Gastrocnemius medialis (tissue), 4 donors: ENCODE data around the gene ZNF207. TPM values are rescaled to one million over a fixed set of nuclear protein-coding genes. Genes with fewer than 3 reads are reported as not detected.

Experiments used
- ATAC-seq, 2 donors: fragments of 150-250 bp; one replicate each; pipeline ENCODE4 v1.9.1; 2016
- DNase-seq, 2 donors: peaks; one replicate each; pipeline ENCODE4 v3.0.0-alpha.2; 2019
- H3K27ac ChIP-seq, 4 donors: fragments of 200-600 bp; sonication (generic); 1 replicate in 1 of 4; 2 replicates in 3 of 4; pipeline ENCODE4 v1.5.1; 2016 to 2018; ENCODE audit warnings: mild to moderate bottlenecking in 2 of 4, moderate library complexity in 1 of 4
- H3K27me3 ChIP-seq, 3 donors: fragments of 200-600 bp; sonication (generic) in 2 of 3; 1 replicate in 1 of 3; 2 replicates in 2 of 3; pipeline versions ENCODE4 v1.5.1 to v1.6.0; 2016 to 2019; ENCODE audit warnings: mild to moderate bottlenecking in 1 of 3, moderate library complexity in 1 of 3
- H3K36me3 ChIP-seq, 2 donors: fragments of 200-600 bp; sonication (generic) in 1 of 2; one replicate each; pipeline ENCODE4 v1.5.1; 2017 to 2018
- H3K4me1 ChIP-seq, 2 donors: fragments of 200-600 bp; sonication (generic) in 1 of 2; one replicate each; pipeline ENCODE4 v1.5.1; 2016 to 2017; ENCODE audit warnings: mild to moderate bottlenecking in 2 of 2
- H3K4me3 ChIP-seq, 4 donors: fragments of 200-600 bp; sonication (generic) in 3 of 4; 1 replicate in 1 of 4; 2 replicates in 3 of 4; pipeline ENCODE4 v1.5.1; 2016 to 2019; ENCODE audit warnings: mild to moderate bottlenecking in 2 of 4
- H3K9me3 ChIP-seq, 3 donors: fragments of 200-600 bp; sonication (generic) in 2 of 3; 1 replicate in 1 of 3; 2 replicates in 2 of 3; pipeline ENCODE4 v1.5.1; 2016 to 2019
- CTCF ChIP-seq, 5 experiments: fragments of 450-650 bp in 3 of 5; fragments of 200-600 bp in 2 of 5; sonication (generic) in 2 of 5; IDR thresholded peaks in 4 of 5; conservative IDR thresholded peaks in 1 of 5; 1 replicate in 4 of 5; 2 replicates in 1 of 5; pipeline ENCODE4 v1.5.1; 2016 to 2019; ENCODE audit warnings: antibody characterized with exemption in 5 of 5, mild to moderate bottlenecking in 3 of 5, moderate library complexity in 3 of 5
- POLR2A ChIP-seq, 2 donors: fragments of 450-650 bp; IDR thresholded peaks; one replicate each; pipeline ENCODE4 v1.6.1; 2017; ENCODE audit warnings: antibody characterized with exemption in 2 of 2, mild to moderate bottlenecking in 2 of 2, moderate library complexity in 2 of 2
- in situ Hi-C, 4 donors: fragments of 200-750 bp; cut with MboI; loops; one replicate each; pipeline versions ENCODE4 v1.15.0 to v1.8.0; 2017; ENCODE audit warnings: low sequenced_read_pairs in 4 of 4
- intact Hi-C: fragments of 100-400 bp; cut with DNase I; formaldehyde crosslinking; loops from one replicate; pipeline ENCODE4 v1.15.1; 2023; ENCODE audit warnings: low total_unique reads
- total RNA-seq, 4 donors: library from RNA; depleted of rRNA; stranded (reverse); fragments of >200 nt; gene quantifications; one replicate each; pipeline versions ENCODE4 v1.1.0 to v1.2.3, GENCODE V29; 2016

Gene ZNF207
- total RNA-seq, 4 donors from 2014 or later = 51.4 to 126 (median 82.4) TPM

GRCh38 chr17:32355649-32356377 lies 5.9 kb downstream of the ZNF207 start:
- H3K9me3 ChIP-seq = no peaks in the 10 kb centered on the region
- H3K36me3 ChIP-seq = peaks cover 0 to 63% of the 10 kb centered on the region in 2 donors
- intact Hi-C loops = no loop called here
- peak overlapping the region; percentile 28 to 70 (median 41) for H3K27ac ChIP-seq
- DNase-seq (no peak), ATAC-seq (no peak)
- peak overlapping the region in 2 of 4 donors; percentile 10 to 11 for H3K4me3 ChIP-seq
- in situ Hi-C loops = loop anchor here in 1 of 4 donors (25.0 kb wide), 1 partner anchor 469 kb away; no protein-coding TSS in a partner anchor
- peaks cover 54 to 58% of the 10 kb centered on the region in 2 donors for H3K4me1 ChIP-seq
- TF ChIP-seq CTCF (IDR thresholded peaks at IDR 0.05 in 4 of 5, conservative IDR thresholded peaks at IDR 0.05 in 1 of 5) (no peak), POLR2A (IDR thresholded peaks at IDR 0.05) (no peak)
- H3K27me3 ChIP-seq = no peaks in the 10 kb centered on the region

- peak overlapping the region in 1 of 4 donors; percentile 70 for H3K27ac ChIP-seq
- TF ChIP-seq CTCF (IDR thresholded peaks at IDR 0.05 in 4 of 5, conservative IDR thresholded peaks at IDR 0.05 in 1 of 5) = no peak
- no peak for TF ChIP-seq POLR2A (IDR thresholded peaks at IDR 0.05)
- H3K4me1 ChIP-seq = peaks cover 53 to 58% of the 10 kb centered on the region in 2 donors
- no peak overlapping the region for H3K4me3 ChIP-seq
- peaks cover 0 to 69% of the 10 kb centered on the region in 2 donors for H3K36me3 ChIP-seq
- no peaks in the 10 kb centered on the region for H3K9me3 ChIP-seq
- DNase-seq (no peak), ATAC-seq (no peak)
- in situ Hi-C loops (loop anchor here in 1 of 4 donors (25.0 kb wide), 1 partner anchor 469 kb away; no protein-coding TSS in a partner anchor), intact Hi-C loops (no loop called here)
- no peaks in the 10 kb centered on the region for H3K27me3 ChIP-seq
Observed at GRCh38 chr17:32356378-32356743, 6.4 kb downstream of the ZNF207 start.

GRCh38 chr17:32356750-32357149 lies 6.8 kb downstream of the ZNF207 start:
- intact Hi-C loops (no loop called here), in situ Hi-C loops (loop anchor here in 1 of 4 donors (25.0 kb wide), 1 partner anchor 469 kb away; no protein-coding TSS in a partner anchor)
- H3K27me3 ChIP-seq = no peaks in the 10 kb centered on the region

GRCh38 chr17:32357615-32358014 lies 7.7 kb downstream of the ZNF207 start:
- DNase-seq (no peak), ATAC-seq (no peak)
- peaks cover 0 to 74% of the 10 kb centered on the region in 2 donors for H3K36me3 ChIP-seq
- H3K4me3 ChIP-seq = no peak overlapping the region
- H3K27me3 ChIP-seq = no peaks in the 10 kb centered on the region
- H3K4me1 ChIP-seq = peaks cover 41 to 46% of the 10 kb centered on the region in 2 donors
- H3K9me3 ChIP-seq = no peaks in the 10 kb centered on the region
- in situ Hi-C loops (loop anchor here in 1 of 4 donors (25.0 kb wide), 1 partner anchor 470 kb away; no protein-coding TSS in a partner anchor), intact Hi-C loops (no loop called here)
- H3K27ac ChIP-seq = no peak overlapping the region
- TF ChIP-seq POLR2A (IDR thresholded peaks at IDR 0.05) (no peak), CTCF (IDR thresholded peaks at IDR 0.05 in 4 of 5, conservative IDR thresholded peaks at IDR 0.05 in 1 of 5) (no peak)

More at GRCh38 chr17:32356750-32357149, 6.8 kb downstream of the ZNF207 start:
- Histone ChIP-seq H3K4me1 (peaks cover 49 to 55% of the 10 kb centered on the region in 2 donors), H3K36me3 (peaks cover 0 to 71% of the 10 kb centered on the region in 2 donors), H3K4me3 (no peak overlapping the region), H3K27ac (peak overlapping the region in 1 of 4 donors; percentile 70), H3K9me3 (no peaks in the 10 kb centered on the region)
- TF ChIP-seq POLR2A (IDR thresholded peaks at IDR 0.05) (no peak), CTCF (IDR thresholded peaks at IDR 0.05 in 4 of 5, conservative IDR thresholded peaks at IDR 0.05 in 1 of 5) (no peak)
- ATAC-seq (no peak), DNase-seq (no peak)
